ENCODE measurements around the gene VPS41.

The VPS41 gene

GRCh38 chr7:38686888-38687287, 222.1 kb downstream of the VPS41 start:
- no peak for TF ChIP-seq CTCF (IDR thresholded peaks at IDR 0.05; ENCODE audit: low read depth, low read length, missing control alignments)
- no peak overlapping the region for H3K4me3 ChIP-seq (replicated peaks; ENCODE audit: low read depth, low read length)
- DNase-seq (ENCODE audit: extremely low read depth, low read depth): no peak

GRCh38 chr7:38685851-38686250, 223.1 kb downstream of the VPS41 start:
- no peak for DNase-seq (ENCODE audit: extremely low read depth, low read depth)
- TF ChIP-seq CTCF (IDR thresholded peaks at IDR 0.05; ENCODE audit: low read depth, low read length, missing control alignments): no peak
- H3K4me3 ChIP-seq (replicated peaks; ENCODE audit: low read depth, low read length): no peak overlapping the region

- no peak overlapping the region for H3K4me3 ChIP-seq (replicated peaks; ENCODE audit: low read depth, low read length)
- TF ChIP-seq CTCF (IDR thresholded peaks at IDR 0.05; ENCODE audit: low read depth, low read length, missing control alignments): no peak
- no peak for DNase-seq (ENCODE audit: extremely low read depth, low read depth)
Measured at GRCh38 chr7:38682606-38683005, 226.4 kb downstream of the VPS41 start.

GRCh38 chr7:38681882-38682281, 227.1 kb downstream of the VPS41 start:
- no peak overlapping the region for H3K4me3 ChIP-seq (replicated peaks; ENCODE audit: low read depth, low read length)
- DNase-seq (ENCODE audit: extremely low read depth, low read depth): no peak
- no peak for TF ChIP-seq CTCF (IDR thresholded peaks at IDR 0.05; ENCODE audit: low read depth, low read length, missing control alignments)

GRCh38 chr7:38679419-38679818, 229.6 kb downstream of the VPS41 start:
- no peak overlapping the region for H3K4me3 ChIP-seq (replicated peaks; ENCODE audit: low read depth, low read length)
- TF ChIP-seq CTCF (IDR thresholded peaks at IDR 0.05; ENCODE audit: low read depth, low read length, missing control alignments): no peak
- no peak for DNase-seq (ENCODE audit: extremely low read depth, low read depth)

- no peak for TF ChIP-seq CTCF (IDR thresholded peaks at IDR 0.05; ENCODE audit: low read depth, low read length, missing control alignments)
- H3K4me3 ChIP-seq (replicated peaks; ENCODE audit: low read depth, low read length): no peak overlapping the region
- DNase-seq (ENCODE audit: extremely low read depth, low read depth): no peak
Measured at GRCh38 chr7:38678698-38679054, 230.3 kb downstream of the VPS41 start.

- no peak for DNase-seq (ENCODE audit: extremely low read depth, low read depth)
- TF ChIP-seq CTCF (IDR thresholded peaks at IDR 0.05; ENCODE audit: low read depth, low read length, missing control alignments): no peak
- H3K4me3 ChIP-seq (replicated peaks; ENCODE audit: low read depth, low read length): no peak overlapping the region
Measured at GRCh38 chr7:38677981-38678697, 230.9 kb downstream of the VPS41 start.

Data from HFF-Myc (cell line).